Kidney (tissue), 14 donors: ENCODE data around the gene RMDN2. TPM values are rescaled to one million over a fixed set of nuclear protein-coding genes. Genes with fewer than 3 reads are reported as not detected.

Experiments
- DNase-seq, 5 donors: peaks; one replicate each; pipeline ENCODE4 v3.0.0-alpha.2; 2013 to 2020
- FAIRE-seq: peaks from 2 replicates; lab custom pipeline; 2012; peaks lifted over from hg19 to GRCh38; lab: Jason Lieb, UNC
- H3K27ac ChIP-seq, 2 donors: one replicate each; pipeline ENCODE4 v1.7.0; 2013; ENCODE audit warnings: low read depth in 2 of 2, low read length in 2 of 2, inconsistent platforms in 1 of 2
- H3K27me3 ChIP-seq: one replicate; pipeline ENCODE4 v1.7.1; 2013; ENCODE audit warnings: low read length, inconsistent platforms; ENCODE audit not compliant: control insufficient read depth, insufficient read depth
- H3K36me3 ChIP-seq, 3 donors: one replicate each; pipeline versions ENCODE4 v1.7.0 to v1.7.1; 2013; ENCODE audit warnings: low read length in 3 of 3, control low read depth in 1 of 3, inconsistent platforms in 1 of 3; ENCODE audit not compliant: insufficient read depth in 3 of 3, control insufficient read depth in 2 of 3
- H3K4me1 ChIP-seq, 3 donors: one replicate each; pipeline versions ENCODE4 v1.7.0 to v1.7.1; 2013; ENCODE audit warnings: low read length in 3 of 3, inconsistent platforms in 1 of 3, low read depth in 1 of 3; ENCODE audit not compliant: control insufficient read depth in 2 of 3, insufficient read depth in 2 of 3
- H3K4me3 ChIP-seq, 3 donors: one replicate each; pipeline versions ENCODE4 v1.7.0 to v1.8.1; 2013; ENCODE audit warnings: low read length in 3 of 3, control low read depth in 1 of 3, inconsistent platforms in 1 of 3
- H3K9ac ChIP-seq, 3 donors: one replicate each; pipeline versions ENCODE4 v1.7.0 to v1.7.1; 2013; ENCODE audit warnings: low read length in 3 of 3, control low read depth in 1 of 3, inconsistent platforms in 1 of 3
- H3K9me3 ChIP-seq, 3 donors: one replicate each; pipeline versions ENCODE4 v1.7.0 to v1.7.1; 2013; ENCODE audit warnings: low read length in 3 of 3, control low read depth in 1 of 3, inconsistent platforms in 1 of 3; ENCODE audit not compliant: control insufficient read depth in 2 of 3, insufficient read depth in 1 of 3
- intact Hi-C: fragments of 100-400 bp; cut with DNase I; formaldehyde crosslinking; loops from one replicate; pipeline ENCODE4 v1.11.1; 2022
- polyA plus RNA-seq: library from polyadenylated mRNA; stranded (reverse); fragments of 350-450 nt; fragmentation: Illumina TruSeq; extraction: RNeasy Lipid Tissue Mini Kit (QIAGEN cat#74804); gene quantifications from one replicate; pipeline ENCODE4 v1.2.3, GENCODE V29; 2014; ENCODE audit warnings: low read depth, low replicate concordance; ENCODE audit not compliant: insufficient read depth
- total RNA-seq: library from RNA; stranded (reverse); fragmentation: NEBNext Ultra II Directional; extraction: Animal tissue kit (Norgen Biotek cat#: 25700); gene quantifications from one replicate; pipeline ENCODE4 v1.2.1, GENCODE V29; 2021
- TF ChIP-seq, protein P1 (sequence below): IDR thresholded peaks from 3 replicates; pipeline ENCODE4 v1.5.1; 2012; ENCODE audit warnings: mild to moderate bottlenecking, moderate library complexity, borderline replicate concordance; ENCODE audit not compliant: insufficient read depth; ENCODE audit errors: extremely low read depth
- donor health status: control.
- donor health status: control.
- donor health status: control.
- donor health status: control.
- donor health status: control.
- donor health status: DM: yes; HTN: yes; CAD: no.
- donor health status: Normal renal cell carcinoma (clear cell type).

RMDN2 gene
- total and polyA plus RNA-seq, 2 donors from 2014 or later: 7.9 to 10.5 TPM

DNA sequence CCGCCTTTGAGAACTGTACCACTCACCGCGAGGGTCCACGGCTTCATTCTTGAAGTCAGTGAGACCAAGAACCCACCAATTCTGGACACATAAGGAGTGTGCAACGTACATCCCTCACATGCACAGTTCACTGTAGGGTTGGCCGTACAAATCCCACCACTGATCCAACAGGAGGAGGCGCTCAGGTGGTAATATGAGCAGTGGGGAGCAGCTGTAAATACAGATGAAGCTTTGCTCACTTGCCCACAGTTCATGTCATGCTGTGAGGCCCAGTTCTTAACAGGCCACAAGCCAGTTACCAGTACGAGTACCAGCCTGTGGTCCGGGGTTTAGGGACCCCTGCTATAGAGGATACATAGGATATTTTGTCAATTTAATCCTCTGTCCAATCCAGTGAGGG, 96.5 kb downstream of the RMDN2 start:
- FAIRE-seq (no peak), DNase-seq (no peak)
- TF ChIP-seq, protein P1, sequence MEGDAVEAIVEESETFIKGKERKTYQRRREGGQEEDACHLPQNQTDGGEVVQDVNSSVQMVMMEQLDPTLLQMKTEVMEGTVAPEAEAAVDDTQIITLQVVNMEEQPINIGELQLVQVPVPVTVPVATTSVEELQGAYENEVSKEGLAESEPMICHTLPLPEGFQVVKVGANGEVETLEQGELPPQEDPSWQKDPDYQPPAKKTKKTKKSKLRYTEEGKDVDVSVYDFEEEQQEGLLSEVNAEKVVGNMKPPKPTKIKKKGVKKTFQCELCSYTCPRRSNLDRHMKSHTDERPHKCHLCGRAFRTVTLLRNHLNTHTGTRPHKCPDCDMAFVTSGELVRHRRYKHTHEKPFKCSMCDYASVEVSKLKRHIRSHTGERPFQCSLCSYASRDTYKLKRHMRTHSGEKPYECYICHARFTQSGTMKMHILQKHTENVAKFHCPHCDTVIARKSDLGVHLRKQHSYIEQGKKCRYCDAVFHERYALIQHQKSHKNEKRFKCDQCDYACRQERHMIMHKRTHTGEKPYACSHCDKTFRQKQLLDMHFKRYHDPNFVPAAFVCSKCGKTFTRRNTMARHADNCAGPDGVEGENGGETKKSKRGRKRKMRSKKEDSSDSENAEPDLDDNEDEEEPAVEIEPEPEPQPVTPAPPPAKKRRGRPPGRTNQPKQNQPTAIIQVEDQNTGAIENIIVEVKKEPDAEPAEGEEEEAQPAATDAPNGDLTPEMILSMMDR: no peak
- intact Hi-C loops: no loop called here
- H3K27me3 ChIP-seq: no peaks in the 10 kb centered on the region
- no peaks in the 10 kb centered on the region for H3K9me3 ChIP-seq
- no peaks in the 10 kb centered on the region for H3K36me3 ChIP-seq
- no peak overlapping the region for H3K4me3 ChIP-seq
- H3K27ac ChIP-seq: no peak overlapping the region
- no peaks in the 10 kb centered on the region for H3K4me1 ChIP-seq
- H3K9ac ChIP-seq: no peak overlapping the region

- no peak overlapping the region for H3K27ac ChIP-seq
- intact Hi-C loops: no loop called here
- H3K36me3 ChIP-seq: no peaks in the 10 kb centered on the region
- no peak overlapping the region for H3K9ac ChIP-seq
- H3K4me1 ChIP-seq: no peaks in the 10 kb centered on the region
- TF ChIP-seq, protein P1: no peak
- H3K9me3 ChIP-seq: no peaks in the 10 kb centered on the region
- DNase-seq (no peak), FAIRE-seq (no peak)
- H3K27me3 ChIP-seq: no peaks in the 10 kb centered on the region
- H3K4me3 ChIP-seq: no peak overlapping the region
These were observed 101.8 kb downstream of the RMDN2 start for GRCh38 chr2:38026846-38027245.

GRCh38 chr2:38028829-38029228, 103.7 kb downstream of the RMDN2 start:
- intact Hi-C loops: no loop called here
- Histone ChIP-seq H3K27ac (no peak overlapping the region), H3K9ac (no peak overlapping the region), H3K36me3 (no peaks in the 10 kb centered on the region), H3K27me3 (no peaks in the 10 kb centered on the region), H3K4me3 (no peak overlapping the region), H3K4me1 (no peaks in the 10 kb centered on the region), H3K9me3 (no peaks in the 10 kb centered on the region)
- TF ChIP-seq, protein P1: no peak
- FAIRE-seq: no peak
- no peak for DNase-seq

- no peak for FAIRE-seq
- intact Hi-C loops: no loop called here
These were observed 104.4 kb downstream of the RMDN2 start for GRCh38 chr2:38029512-38029911.

More at GRCh38 chr2:38029512-38029911, 104.4 kb downstream of the RMDN2 start:
- Histone ChIP-seq H3K4me1 (no peaks in the 10 kb centered on the region), H3K4me3 (no peak overlapping the region), H3K9ac (no peak overlapping the region), H3K27me3 (no peaks in the 10 kb centered on the region), H3K36me3 (no peaks in the 10 kb centered on the region), H3K9me3 (no peaks in the 10 kb centered on the region), H3K27ac (no peak overlapping the region)
- TF ChIP-seq, protein P1: no peak
- DNase-seq: no peak
